Measurements from ENCODE around the gene NUP98. TPM values are rescaled to one million over a fixed set of nuclear protein-coding genes. Genes with fewer than 3 reads are reported as not detected.
A peak's percentile ranks its signal among the peaks of the same experiment; 100 is the strongest.

Gene NUP98
- polyA plus RNA-seq, 3 donors = 19.6 to 76.2 (median 28.5) TPM

- no peak overlapping the region for H3K4me2 ChIP-seq (replicated peaks; ENCODE audit: extremely low read depth, low read length, poor library complexity, severe bottlenecking)
- H3K9me3 ChIP-seq (replicated peaks in 1 of 2; ENCODE audit: control insufficient read depth in 1 of 2, insufficient read depth in 1 of 2, low read length in 2 of 2) = no peaks in the 10 kb centered on the region
- WGBS (ENCODE audit: insufficient coverage) = 93% methylated on average over 2 of the region's 2 CpGs
- no peaks in the 10 kb centered on the region for H3K4me1 ChIP-seq (ENCODE audit: control insufficient read depth in 1 of 2, insufficient read depth in 2 of 2, low read length in 2 of 2)
- no peak overlapping the region for H3K27ac Mint-ChIP-seq
- H3K36me3 ChIP-seq (replicated peaks in 1 of 2; ENCODE audit: control insufficient read depth in 1 of 2, insufficient read depth in 2 of 2, low read length in 2 of 2) = peaks cover 83 to 86% of the 10 kb centered on the region in 2 donors
- H3K9ac ChIP-seq (ENCODE audit: insufficient read depth, low read length, poor library complexity, severe bottlenecking) = no peak overlapping the region
- peaks cover 0 to 1% (median 0%) of the 10 kb centered on the region in 3 donors for H3K27me3 Mint-ChIP-seq (ENCODE audit: low read depth in 3 of 3)
- H2AFZ ChIP-seq (ENCODE audit: insufficient read depth, low read depth, low read length, poor library complexity, severe bottlenecking) = no peak overlapping the region
- peaks cover 71 to 87% of the 10 kb centered on the region in 2 donors for H3K36me3 Mint-ChIP-seq
- intact Hi-C loops (cut with micrococcal nuclease) = no loop called here
- no peak for DNase-seq
- H3K4me1 Mint-ChIP-seq = peaks cover under 1% of the 10 kb centered on the region
- TF ChIP-seq, protein P1, sequence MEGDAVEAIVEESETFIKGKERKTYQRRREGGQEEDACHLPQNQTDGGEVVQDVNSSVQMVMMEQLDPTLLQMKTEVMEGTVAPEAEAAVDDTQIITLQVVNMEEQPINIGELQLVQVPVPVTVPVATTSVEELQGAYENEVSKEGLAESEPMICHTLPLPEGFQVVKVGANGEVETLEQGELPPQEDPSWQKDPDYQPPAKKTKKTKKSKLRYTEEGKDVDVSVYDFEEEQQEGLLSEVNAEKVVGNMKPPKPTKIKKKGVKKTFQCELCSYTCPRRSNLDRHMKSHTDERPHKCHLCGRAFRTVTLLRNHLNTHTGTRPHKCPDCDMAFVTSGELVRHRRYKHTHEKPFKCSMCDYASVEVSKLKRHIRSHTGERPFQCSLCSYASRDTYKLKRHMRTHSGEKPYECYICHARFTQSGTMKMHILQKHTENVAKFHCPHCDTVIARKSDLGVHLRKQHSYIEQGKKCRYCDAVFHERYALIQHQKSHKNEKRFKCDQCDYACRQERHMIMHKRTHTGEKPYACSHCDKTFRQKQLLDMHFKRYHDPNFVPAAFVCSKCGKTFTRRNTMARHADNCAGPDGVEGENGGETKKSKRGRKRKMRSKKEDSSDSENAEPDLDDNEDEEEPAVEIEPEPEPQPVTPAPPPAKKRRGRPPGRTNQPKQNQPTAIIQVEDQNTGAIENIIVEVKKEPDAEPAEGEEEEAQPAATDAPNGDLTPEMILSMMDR (IDR thresholded peaks at IDR 0.05) = no peak
- no peak overlapping the region for H3K4me3 ChIP-seq (replicated peaks in 1 of 3; ENCODE audit: low read depth in 2 of 3, low read length in 3 of 3)
- no peak overlapping the region for H3K27ac ChIP-seq (ENCODE audit: low read depth in 1 of 2, low read length in 2 of 2)
- H3K27me3 ChIP-seq (ENCODE audit: control insufficient read depth in 2 of 2, insufficient read depth in 2 of 2, low read length in 2 of 2) = no peaks in the 10 kb centered on the region
- no peak overlapping the region for H3K4me3 Mint-ChIP-seq
- H4K20me1 ChIP-seq (ENCODE audit: insufficient read depth, low read length) = peaks cover 25% of the 10 kb centered on the region
- H3K9me3 Mint-ChIP-seq = no peaks in the 10 kb centered on the region
- peaks cover 18% of the 10 kb centered on the region for H3K79me2 ChIP-seq (ENCODE audit: insufficient read depth, low read length)
Measured at GRCh38 chr11:3753110-3753509, 44.2 kb downstream of the NUP98 start.

GRCh38 chr11:3747704-3748103, 49.6 kb downstream of the NUP98 start:
- Mint-ChIP-seq H3K27me3 (ENCODE audit: low read depth in 3 of 3) (peaks cover 0 to 2% (median 0%) of the 10 kb centered on the region in 3 donors), H3K4me1 (peaks cover 7% of the 10 kb centered on the region), H3K9me3 (no peaks in the 10 kb centered on the region), H3K27ac (peak overlapping the region in 4 of 7 donors; percentile 19 to 69 (median 52)), H3K36me3 (peaks cover 71 to 84% of the 10 kb centered on the region in 2 donors), H3K4me3 (no peak overlapping the region)
- TF ChIP-seq, protein P1 (IDR thresholded peaks at IDR 0.05) = no peak
- Histone ChIP-seq H3K4me2 (replicated peaks; ENCODE audit: extremely low read depth, low read length, poor library complexity, severe bottlenecking) (no peak overlapping the region), H3K9ac (ENCODE audit: insufficient read depth, low read length, poor library complexity, severe bottlenecking) (no peak overlapping the region), H4K20me1 (ENCODE audit: insufficient read depth, low read length) (peaks cover 11% of the 10 kb centered on the region), H3K9me3 (replicated peaks in 1 of 2; ENCODE audit: control insufficient read depth in 1 of 2, insufficient read depth in 1 of 2, low read length in 2 of 2) (no peaks in the 10 kb centered on the region), H3K36me3 (replicated peaks in 1 of 2; ENCODE audit: control insufficient read depth in 1 of 2, insufficient read depth in 2 of 2, low read length in 2 of 2) (peaks cover 84 to 91% of the 10 kb centered on the region in 2 donors), H3K4me3 (replicated peaks in 1 of 3; ENCODE audit: low read depth in 2 of 3, low read length in 3 of 3) (no peak overlapping the region), H3K79me2 (ENCODE audit: insufficient read depth, low read length) (peaks cover 26% of the 10 kb centered on the region), H2AFZ (ENCODE audit: insufficient read depth, low read depth, low read length, poor library complexity, severe bottlenecking) (no peak overlapping the region), H3K27ac (ENCODE audit: low read depth in 1 of 2, low read length in 2 of 2) (peak overlapping the region in 1 of 2 donors; percentile 39), H3K27me3 (ENCODE audit: control insufficient read depth in 2 of 2, insufficient read depth in 2 of 2, low read length in 2 of 2) (no peaks in the 10 kb centered on the region), H3K4me1 (ENCODE audit: control insufficient read depth in 1 of 2, insufficient read depth in 2 of 2, low read length in 2 of 2) (peaks cover 0 to 3% of the 10 kb centered on the region in 2 donors)
- DNase-seq = peak; percentile 14 to 61 (median 36)
- no CpG with 5 or more reads among the region's 1 CpG for WGBS (ENCODE audit: insufficient coverage)
- intact Hi-C loops (cut with micrococcal nuclease) = no loop called here

All from CD14-positive monocyte (primary cell).